Right lobe of liver (tissue), 6 donors: Measurements from ENCODE around the gene TMEM256. TPM values are rescaled to one million over a fixed set of nuclear protein-coding genes. Genes with fewer than 3 reads are reported as not detected.

Source experiments
- ATAC-seq, 4 donors: fragments of 200-7000 bp; cut with Tn5 transposase; one replicate each; pipeline ENCODE4 v1.9.1; 2020; ENCODE audit warnings: mild to moderate bottlenecking in 4 of 4, moderate library complexity in 4 of 4
- DNase-seq, 3 donors: peaks; one replicate each; pipeline ENCODE4 v3.0.0-alpha.2; 2020
- H3K27ac ChIP-seq, 3 donors: fragments of 200-600 bp; one replicate each; pipeline ENCODE4 v1.8.0; 2022
- H3K27me3 ChIP-seq, 2 donors: fragments of 200-600 bp; one replicate each; pipeline ENCODE4 v1.8.0; 2022
- H3K36me3 ChIP-seq, 4 donors: fragments of 200-600 bp; sonication (generic) in 1 of 4; one replicate each; pipeline versions ENCODE4 v1.5.1 to v1.8.0; 2017 to 2022; ENCODE audit warnings: control low read depth in 1 of 4
- H3K4me1 ChIP-seq, 4 donors: fragments of 200-600 bp; sonication (generic) in 1 of 4; one replicate each; pipeline versions ENCODE4 v1.5.1 to v1.8.0; 2017 to 2022; ENCODE audit warnings: control low read depth in 1 of 4
- H3K4me3 ChIP-seq, 3 donors: fragments of 200-600 bp; one replicate each; pipeline ENCODE4 v1.8.0; 2022
- H3K9me3 ChIP-seq, 4 donors: fragments of 200-600 bp; sonication (generic) in 1 of 4; one replicate each; pipeline versions ENCODE4 v1.5.1 to v1.8.0; 2017 to 2022; ENCODE audit warnings: control low read depth in 1 of 4
- CTCF ChIP-seq, 4 donors: fragments of 200-600 bp in 3 of 4; fragments of 450-650 bp in 1 of 4; IDR thresholded peaks; one replicate each; pipeline versions ENCODE4 v1.5.1 to v1.8.0; 2016 to 2022; ENCODE audit warnings: antibody characterized with exemption in 4 of 4, mild to moderate bottlenecking in 2 of 4
- POLR2A ChIP-seq: fragments of 450-650 bp; IDR thresholded peaks from one replicate; pipeline ENCODE4 v1.6.1; 2017; ENCODE audit warnings: antibody characterized with exemption, mild to moderate bottlenecking
- WGBS: methylation state at CpG from one replicate; pipeline ENCODE4 v1.1.6; 2018; ENCODE audit warnings: low coverage, low lambda C conversion rate; ENCODE audit not compliant: insufficient coverage; ENCODE audit errors: missing lambda C conversion rate; 5-methylcytosine and 5-hydroxymethylcytosine counted together
- intact Hi-C, 2 donors: fragments of 100-400 bp; cut with DNase I; formaldehyde crosslinking; loops; one replicate each; pipeline versions ENCODE4 v1.11.2 to v1.14.1; 2022
- total RNA-seq, 6 experiments: library from RNA; depleted of rRNA in 2 of 6; stranded (reverse); fragments of >200 nt in 2 of 6; fragmentation: NEBNext Ultra II Directional in 3 of 6; extraction: Animal tissue kit (Norgen Biotek cat#: 25700) in 3 of 6; gene quantifications; one replicate each; pipeline versions ENCODE4 v1.1.0 to v1.2.4, GENCODE V29; 2016 to 2023
- donor health status: DM: no; HTN: yes; CAD: no.
- donor health status: DM: no; HTN: no; CAD: no.
- donor health status: DM: no; HTN: no; CAD: no.
- donor health status: DM: no; HTN: yes; CAD: no.
- donor health status: DM: no; HTN: yes; CAD: no.

TMEM256 gene
- total RNA-seq, 6 experiments from 2014 or later: 56.4 to 95.4 (median 68.9) TPM

GRCh38 chr17:7363311-7363710 lies 40.6 kb downstream of the TMEM256 start:
- no peak for ATAC-seq
- intact Hi-C loops: no loop called here

GRCh38 chr17:7361906-7362305 lies 42.0 kb downstream of the TMEM256 start:
- Histone ChIP-seq H3K4me1 (no peaks in the 10 kb centered on the region), H3K27me3 (no peaks in the 10 kb centered on the region), H3K9me3 (no peaks in the 10 kb centered on the region), H3K4me3 (no peak overlapping the region), H3K27ac (no peak overlapping the region), H3K36me3 (no peaks in the 10 kb centered on the region)
- no CpG with 5 or more reads among the region's 3 CpGs for WGBS
- intact Hi-C loops: no loop called here
- DNase-seq (no peak), ATAC-seq (no peak)
- no peak for TF ChIP-seq POLR2A
- no peak for TF ChIP-seq CTCF (IDR thresholded peaks at IDR 0.05)

More at GRCh38 chr17:7363311-7363710, 40.6 kb downstream of the TMEM256 start:
- no peak for DNase-seq
- H3K27me3 ChIP-seq: no peaks in the 10 kb centered on the region
- WGBS: 93% methylated on average over 3 of the region's 6 CpGs
- no peak for TF ChIP-seq CTCF (IDR thresholded peaks at IDR 0.05)
- H3K27ac ChIP-seq: no peak overlapping the region
- H3K9me3 ChIP-seq: no peaks in the 10 kb centered on the region
- no peaks in the 10 kb centered on the region for H3K36me3 ChIP-seq
- no peak overlapping the region for H3K4me3 ChIP-seq
- no peaks in the 10 kb centered on the region for H3K4me1 ChIP-seq

GRCh38 chr17:7357381-7357780 lies 46.5 kb downstream of the TMEM256 start:
- no peak overlapping the region for H3K27ac ChIP-seq

GRCh38 chr17:7356756-7357155 lies 47.1 kb downstream of the TMEM256 start:
- no peak for ATAC-seq
- intact Hi-C loops: loop anchor here in 1 of 2 donors (5.0 to 10.0 kb wide), 2 partner anchors 81 to 158 kb away; partner anchors contain the start of genes FGF11 and TMEM102

More at GRCh38 chr17:7357381-7357780, 46.5 kb downstream of the TMEM256 start:
- H3K36me3 ChIP-seq: no peaks in the 10 kb centered on the region
- no peaks in the 10 kb centered on the region for H3K27me3 ChIP-seq
- peaks cover 0 to 10% (median 5%) of the 10 kb centered on the region in 4 donors for H3K4me1 ChIP-seq
- H3K9me3 ChIP-seq: no peaks in the 10 kb centered on the region
- DNase-seq (no peak), ATAC-seq (no peak)
- H3K4me3 ChIP-seq: no peak overlapping the region
- TF ChIP-seq CTCF (IDR thresholded peaks at IDR 0.05) (no peak), POLR2A (no peak)
- 55% methylated on average over 2 of the region's 2 CpGs for WGBS
- intact Hi-C loops: loop anchor here in 1 of 2 donors (5.0 to 10.0 kb wide), 2 partner anchors 80 to 157 kb away; partner anchors contain the start of genes FGF11 and TMEM102

More at GRCh38 chr17:7356756-7357155, 47.1 kb downstream of the TMEM256 start:
- TF ChIP-seq POLR2A (no peak), CTCF (IDR thresholded peaks at IDR 0.05) (no peak)
- 57% methylated on average over 4 of the region's 8 CpGs for WGBS
- H3K4me3 ChIP-seq: no peak overlapping the region
- peaks cover 0 to 12% (median 6%) of the 10 kb centered on the region in 4 donors for H3K4me1 ChIP-seq
- H3K36me3 ChIP-seq: no peaks in the 10 kb centered on the region
- no peaks in the 10 kb centered on the region for H3K27me3 ChIP-seq
- H3K27ac ChIP-seq: no peak overlapping the region
- no peak for DNase-seq
- no peaks in the 10 kb centered on the region for H3K9me3 ChIP-seq
